Loucy (cell line): ENCODE results near the gene STN1.

Experiments used
- H2AFZ ChIP-seq: fragments of 200-600 bp; sonication (generic); 2 replicates; pipeline ENCODE4 v1.6.0; 2016; ENCODE audit warnings: antibody characterized with exemption, mild to moderate bottlenecking, low read length, moderate library complexity
- H3F3A ChIP-seq: fragments of 200-600 bp; 2 replicates; pipeline ENCODE4 v1.6.0; 2016; ENCODE audit warnings: antibody characterized with exemption, low read depth, mild to moderate bottlenecking
- H3K27me3 ChIP-seq: fragments of 200-600 bp; sonication (generic); 2 replicates; pipeline ENCODE4 v1.6.1; 2014; ENCODE audit warnings: low read length, mild to moderate bottlenecking; ENCODE audit not compliant: insufficient read depth, poor library complexity, severe bottlenecking
- H3K36me3 ChIP-seq: fragments of 200-600 bp; sonication (generic); 2 replicates; pipeline ENCODE4 v1.6.1; 2016; ENCODE audit warnings: low read length; ENCODE audit not compliant: insufficient read depth
- H3K4me1 ChIP-seq: fragments of 200-600 bp; sonication (generic); 2 replicates; pipeline ENCODE4 v1.5.1; 2014; ENCODE audit warnings: low read length, mild to moderate bottlenecking; ENCODE audit not compliant: insufficient read depth, poor library complexity, severe bottlenecking
- H3K4me2 ChIP-seq: fragments of 200-600 bp; sonication (generic); 2 replicates; pipeline ENCODE4 v1.6.0; 2014; ENCODE audit warnings: antibody characterized with exemption, low read length, low read depth, mild to moderate bottlenecking; ENCODE audit not compliant: poor library complexity, severe bottlenecking
- H3K4me3 ChIP-seq: fragments of 200-600 bp; sonication (generic); 2 replicates; pipeline ENCODE4 v1.5.1; 2014; ENCODE audit warnings: low read length, mild to moderate bottlenecking, mixed read lengths; ENCODE audit not compliant: poor library complexity, severe bottlenecking
- H3K79me2 ChIP-seq: fragments of 200-600 bp; sonication (generic); 2 replicates; pipeline ENCODE4 v1.6.1; 2014; ENCODE audit warnings: low read length; ENCODE audit not compliant: insufficient read depth
- H3K9ac ChIP-seq: fragments of 200-600 bp; sonication (generic); 2 replicates; pipeline ENCODE4 v1.6.0; 2014; ENCODE audit warnings: mild to moderate bottlenecking, low read depth, low read length, moderate library complexity; ENCODE audit not compliant: poor library complexity, severe bottlenecking
- H3K9me2 ChIP-seq: fragments of 200-600 bp; sonication (generic); replicated peaks from 2 replicates; pipeline ENCODE4 v1.6.1; 2016; ENCODE audit warnings: low read depth, low read length, mixed read lengths
- H3K9me3 ChIP-seq: fragments of 200-600 bp; sonication (generic); 2 replicates; pipeline ENCODE4 v1.6.1; 2014; ENCODE audit warnings: mild to moderate bottlenecking, antibody characterized with exemption, low read length, low read depth; ENCODE audit not compliant: insufficient read depth
- H4K20me1 ChIP-seq: fragments of 200-600 bp; sonication (generic); 2 replicates; pipeline ENCODE4 v1.6.0; 2014; ENCODE audit warnings: antibody characterized with exemption, low read length, mild to moderate bottlenecking; ENCODE audit not compliant: insufficient read depth, poor library complexity, severe bottlenecking
- CTCF ChIP-seq: fragments of 200-600 bp; sonication (generic); conservative IDR thresholded peaks from 2 replicates; pipeline ENCODE4 v1.5.1; 2014; ENCODE audit warnings: mild to moderate bottlenecking, antibody characterized with exemption, low read length
- EZH2phosphoT487 ChIP-seq: fragments of 200-600 bp; IDR thresholded peaks from 2 replicates; pipeline ENCODE4 v1.6.1; 2018; ENCODE audit warnings: antibody characterized with exemption, mild to moderate bottlenecking, moderate library complexity, borderline replicate concordance

STN1 gene

GRCh38 chr10:103855424-103855823, 62.6 kb downstream of the STN1 start, which contains the start of gene SH3PXD2A:
TSS of gene SH3PXD2A (minus strand) at chr10:103855576. CDS start at chr10:103855266, 310 bp downstream.
- no peak for TF ChIP-seq EZH2phosphoT487
- TF ChIP-seq CTCF = no peak; the same call in 1 of the 2 replicates
- Histone ChIP-seq H3K9ac (peak within 1 kb of the TSS; percentile 74), H3K4me1 (peaks cover 47% of the 10 kb centered on the region), H3K27me3 (no peaks in the 10 kb centered on the region), H3K36me3 (no peaks in the 10 kb centered on the region), H3K4me2 (peak within 1 kb of the TSS; percentile 89), H4K20me1 (peaks cover 9% of the 10 kb centered on the region), H2AFZ (peak within 1 kb of the TSS; percentile 77), H3K79me2 (peaks cover 45% of the 10 kb centered on the region), H3K4me3 (peak within 1 kb of the TSS; percentile 82), H3K9me2 (no peaks in the 10 kb centered on the region), H3F3A (no peaks in the 10 kb centered on the region), H3K9me3 (no peaks in the 10 kb centered on the region)

- peak overlapping the region; percentile 82 for H3K4me3 ChIP-seq
- H3K4me1 ChIP-seq = peaks cover 51% of the 10 kb centered on the region
Observed at GRCh38 chr10:103854686-103855391, 63.1 kb downstream of the STN1 start.

GRCh38 chr10:103854265-103854685, 63.7 kb downstream of the STN1 start:
- no peaks in the 10 kb centered on the region for H3K9me2 ChIP-seq
- H3K4me3 ChIP-seq = peak overlapping the region; percentile 82
- peak overlapping the region; percentile 74 for H3K9ac ChIP-seq
- peak overlapping the region; percentile 77 for H2AFZ ChIP-seq
- H3K27me3 ChIP-seq = no peaks in the 10 kb centered on the region
- peak overlapping the region; percentile 89 for H3K4me2 ChIP-seq
- H3F3A ChIP-seq = no peaks in the 10 kb centered on the region
- peaks cover 56% of the 10 kb centered on the region for H3K4me1 ChIP-seq
- no peak for TF ChIP-seq EZH2phosphoT487
- 0 out of 2 replicates have a peak, but pooled peaks have one; percentile 18 for TF ChIP-seq CTCF
- no peaks in the 10 kb centered on the region for H3K9me3 ChIP-seq
- H3K79me2 ChIP-seq = peaks cover 56% of the 10 kb centered on the region
- peaks cover 9% of the 10 kb centered on the region for H4K20me1 ChIP-seq
- H3K36me3 ChIP-seq = no peaks in the 10 kb centered on the region

More at GRCh38 chr10:103854686-103855391, 63.1 kb downstream of the STN1 start:
- Histone ChIP-seq H2AFZ (peak overlapping the region; percentile 77), H4K20me1 (peaks cover 9% of the 10 kb centered on the region), H3K36me3 (no peaks in the 10 kb centered on the region), H3K9ac (peak overlapping the region; percentile 74), H3K9me3 (no peaks in the 10 kb centered on the region), H3K79me2 (peaks cover 51% of the 10 kb centered on the region), H3K4me2 (peak overlapping the region; percentile 89), H3K9me2 (no peaks in the 10 kb centered on the region), H3F3A (no peaks in the 10 kb centered on the region), H3K27me3 (no peaks in the 10 kb centered on the region)
- TF ChIP-seq CTCF (peak; percentile 47), EZH2phosphoT487 (no peak)
